CD14-positive monocyte (primary cell): ENCODE measurements around the gene KHDC4. TPM values are rescaled to one million over a fixed set of nuclear protein-coding genes. Genes with fewer than 3 reads are reported as not detected.

Experiments used
- DNase-seq, 3 donors: peaks; one replicate each; pipeline ENCODE4 v3.0.0-alpha.2; 2011 to 2022
- H2AFZ ChIP-seq: 2 replicates; pipeline ENCODE4 v1.6.0; 2012; ENCODE audit warnings: mild to moderate bottlenecking, low read depth, low read length, inconsistent platforms; ENCODE audit not compliant: insufficient read depth, poor library complexity, severe bottlenecking
- H3K27ac ChIP-seq, 2 donors: 1 replicate in 1 of 2; 2 replicates in 1 of 2; pipeline ENCODE4 v1.5.1; 2012 to 2013; ENCODE audit warnings: low read length in 2 of 2, control low read depth in 1 of 2, inconsistent platforms in 1 of 2, low read depth in 1 of 2, mild to moderate bottlenecking in 1 of 2
- H3K27me3 ChIP-seq, 2 donors: one replicate each; pipeline versions ENCODE4 v1.6.0 to v1.6.1; 2011 to 2013; ENCODE audit warnings: low read length in 2 of 2; ENCODE audit not compliant: control insufficient read depth in 2 of 2, insufficient read depth in 2 of 2
- H3K36me3 ChIP-seq, 2 donors: replicated peaks in 1 of 2; 1 replicate in 1 of 2; 2 replicates in 1 of 2; pipeline versions ENCODE4 v1.5.1 to v1.6.1; 2012 to 2013; ENCODE audit warnings: low read length in 2 of 2, control low read depth in 1 of 2, inconsistent platforms in 1 of 2, mild to moderate bottlenecking in 1 of 2; ENCODE audit not compliant: insufficient read depth in 2 of 2, control insufficient read depth in 1 of 2
- H3K4me1 ChIP-seq, 2 donors: 1 replicate in 1 of 2; 2 replicates in 1 of 2; pipeline versions ENCODE4 v1.5.1 to v1.6.1; 2012 to 2013; ENCODE audit warnings: low read length in 2 of 2, control low read depth in 1 of 2, inconsistent platforms in 1 of 2, mild to moderate bottlenecking in 1 of 2, moderate library complexity in 1 of 2; ENCODE audit not compliant: insufficient read depth in 2 of 2, control insufficient read depth in 1 of 2
- H3K4me2 ChIP-seq: replicated peaks from 2 replicates; pipeline ENCODE3; 2012; ENCODE audit warnings: low read length, moderate library complexity, mild to moderate bottlenecking; ENCODE audit not compliant: poor library complexity, severe bottlenecking; ENCODE audit errors: extremely low read depth
- H3K4me3 ChIP-seq, 3 experiments: fragments of 200-600 bp in 1 of 3; sonication (generic) in 1 of 3; replicated peaks in 1 of 3; 1 replicate in 2 of 3; 2 replicates in 1 of 3; pipeline ENCODE4 v1.5.1; 2011 to 2013; ENCODE audit warnings: low read length in 3 of 3, mild to moderate bottlenecking in 3 of 3, control low read depth in 2 of 3, low read depth in 2 of 3, inconsistent platforms in 1 of 3, moderate library complexity in 1 of 3
- H3K79me2 ChIP-seq: 2 replicates; pipeline ENCODE4 v1.6.0; 2012; ENCODE audit warnings: mild to moderate bottlenecking, control low read depth, inconsistent platforms, low read length, moderate library complexity; ENCODE audit not compliant: insufficient read depth
- H3K9ac ChIP-seq: 2 replicates; pipeline ENCODE4 v1.6.0; 2017; ENCODE audit warnings: low read length, mild to moderate bottlenecking; ENCODE audit not compliant: insufficient read depth, poor library complexity, severe bottlenecking
- H3K9me3 ChIP-seq, 2 donors: replicated peaks in 1 of 2; 1 replicate in 1 of 2; 2 replicates in 1 of 2; pipeline versions ENCODE4 v1.5.1 to v1.6.1; 2012 to 2013; ENCODE audit warnings: low read length in 2 of 2, control low read depth in 1 of 2; ENCODE audit not compliant: control insufficient read depth in 1 of 2, insufficient read depth in 1 of 2
- H4K20me1 ChIP-seq: 2 replicates; pipeline ENCODE4 v1.6.0; 2012; ENCODE audit warnings: mild to moderate bottlenecking, low read length, control low read depth, moderate library complexity; ENCODE audit not compliant: insufficient read depth
- H3K27ac Mint-ChIP-seq, 7 donors: one replicate each; pipeline ENCODE4 v1.8.0; 2020; ENCODE audit warnings: mild to moderate bottlenecking in 7 of 7, mixed read lengths in 7 of 7, moderate library complexity in 6 of 7, inconsistent platforms in 2 of 7
- H3K27me3 Mint-ChIP-seq, 3 donors: one replicate each; pipeline ENCODE4 v1.8.0; 2021 to 2022; ENCODE audit warnings: low read depth in 3 of 3, mild to moderate bottlenecking in 3 of 3, mixed read lengths in 3 of 3, moderate library complexity in 3 of 3, inconsistent platforms in 1 of 3
- H3K36me3 Mint-ChIP-seq, 2 donors: one replicate each; pipeline ENCODE4 v1.8.0; 2020; ENCODE audit warnings: mixed read lengths in 2 of 2, inconsistent platforms in 1 of 2, mild to moderate bottlenecking in 1 of 2
- H3K4me1 Mint-ChIP-seq: one replicate; pipeline ENCODE4 v1.8.0; 2020; ENCODE audit warnings: mild to moderate bottlenecking, mixed read lengths
- H3K4me3 Mint-ChIP-seq, 2 donors: one replicate each; pipeline ENCODE4 v1.8.0; 2020; ENCODE audit warnings: mild to moderate bottlenecking in 2 of 2, mixed read lengths in 2 of 2, moderate library complexity in 1 of 2
- H3K9me3 Mint-ChIP-seq, 7 donors: one replicate each; pipeline ENCODE4 v1.8.0; 2020 to 2022; ENCODE audit warnings: mixed read lengths in 7 of 7, mild to moderate bottlenecking in 6 of 7, moderate library complexity in 6 of 7, inconsistent platforms in 2 of 7
- CTCF ChIP-seq: fragments of 200-600 bp; IDR thresholded peaks from one replicate; pipeline ENCODE4 v1.8.0; 2022; ENCODE audit warnings: antibody characterized with exemption, mild to moderate bottlenecking
- WGBS: methylation state at CpG from one replicate; pipeline ENCODE4 v1.1.5; 2013; ENCODE audit warnings: missing lambda C conversion rate; ENCODE audit not compliant: insufficient coverage; 5-methylcytosine and 5-hydroxymethylcytosine counted together
- intact Hi-C, 2 donors: fragments of 100-400 bp; cut with micrococcal nuclease; formaldehyde crosslinking; loops; one replicate each; pipeline versions ENCODE4 v1.15.0 to v1.15.1; 2023
- polyA plus RNA-seq, 3 donors: library from polyadenylated mRNA; depleted of rRNA in 1 of 3; unstranded in 2 of 3; stranded (reverse) in 1 of 3; fragments of 300-500 nt in 2 of 3; fragments of >200 nt in 1 of 3; fragmentation: Illumina TruSeq in 2 of 3; gene quantifications; 1 replicate in 2 of 3; 2 replicates in 1 of 3; pipeline ENCODE4 v1.2.3, GENCODE V29; 2012 to 2021

KHDC4 gene
- polyA plus RNA-seq, 3 donors: 3.4 to 22.0 (median 3.5) TPM

- Histone ChIP-seq H3K79me2 (no peaks in the 10 kb centered on the region), H3K9me3 (no peaks in the 10 kb centered on the region), H3K36me3 (peaks cover 0 to 26% of the 10 kb centered on the region in 2 donors), H3K27ac (no peak overlapping the region), H3K27me3 (no peaks in the 10 kb centered on the region), H3K4me1 (no peaks in the 10 kb centered on the region), H2AFZ (no peak overlapping the region), H3K4me2 (no peak overlapping the region), H3K9ac (no peak overlapping the region), H4K20me1 (no peaks in the 10 kb centered on the region), H3K4me3 (no peak overlapping the region)
- H3K9me3 Mint-ChIP-seq: no peaks in the 10 kb centered on the region
- intact Hi-C loops: no loop called here
- peak overlapping the region in 1 of 7 donors; percentile 64 for H3K27ac Mint-ChIP-seq
- H3K36me3 Mint-ChIP-seq: peaks cover 20 to 32% of the 10 kb centered on the region in 2 donors
- H3K4me1 Mint-ChIP-seq: no peaks in the 10 kb centered on the region
- no peak overlapping the region for H3K4me3 Mint-ChIP-seq
- TF ChIP-seq CTCF: no peak
- peaks cover 0 to 2% (median 1%) of the 10 kb centered on the region in 3 donors for H3K27me3 Mint-ChIP-seq
- DNase-seq: no peak
These were observed 52.0 kb downstream of the KHDC4 start for GRCh38 chr1:155882235-155882634.

- Histone ChIP-seq H3K36me3 (peaks cover 0 to 26% of the 10 kb centered on the region in 2 donors), H3K4me3 (no peak overlapping the region), H4K20me1 (no peaks in the 10 kb centered on the region), H3K9ac (no peak overlapping the region), H3K9me3 (no peaks in the 10 kb centered on the region), H3K27me3 (no peaks in the 10 kb centered on the region), H3K4me2 (no peak overlapping the region), H2AFZ (no peak overlapping the region), H3K27ac (no peak overlapping the region), H3K4me1 (no peaks in the 10 kb centered on the region), H3K79me2 (no peaks in the 10 kb centered on the region)
- no peaks in the 10 kb centered on the region for H3K9me3 Mint-ChIP-seq
- H3K4me3 Mint-ChIP-seq: no peak overlapping the region
- TF ChIP-seq CTCF: no peak
- no peak for DNase-seq
- H3K4me1 Mint-ChIP-seq: no peaks in the 10 kb centered on the region
- no peak overlapping the region for H3K27ac Mint-ChIP-seq
- peaks cover 18 to 30% of the 10 kb centered on the region in 2 donors for H3K36me3 Mint-ChIP-seq
- peaks cover 0 to 2% (median 0%) of the 10 kb centered on the region in 3 donors for H3K27me3 Mint-ChIP-seq
- WGBS: 100% methylated on average over 3 of the region's 6 CpGs
- intact Hi-C loops: no loop called here
These were observed 53.3 kb downstream of the KHDC4 start for GRCh38 chr1:155880950-155881349.
